ENCODE results near the gene TMEM59.

GRCh38 chr1:53979712-53980450 is 73.1 kb downstream of the TMEM59 start:
- TF ChIP-seq, protein P1, sequence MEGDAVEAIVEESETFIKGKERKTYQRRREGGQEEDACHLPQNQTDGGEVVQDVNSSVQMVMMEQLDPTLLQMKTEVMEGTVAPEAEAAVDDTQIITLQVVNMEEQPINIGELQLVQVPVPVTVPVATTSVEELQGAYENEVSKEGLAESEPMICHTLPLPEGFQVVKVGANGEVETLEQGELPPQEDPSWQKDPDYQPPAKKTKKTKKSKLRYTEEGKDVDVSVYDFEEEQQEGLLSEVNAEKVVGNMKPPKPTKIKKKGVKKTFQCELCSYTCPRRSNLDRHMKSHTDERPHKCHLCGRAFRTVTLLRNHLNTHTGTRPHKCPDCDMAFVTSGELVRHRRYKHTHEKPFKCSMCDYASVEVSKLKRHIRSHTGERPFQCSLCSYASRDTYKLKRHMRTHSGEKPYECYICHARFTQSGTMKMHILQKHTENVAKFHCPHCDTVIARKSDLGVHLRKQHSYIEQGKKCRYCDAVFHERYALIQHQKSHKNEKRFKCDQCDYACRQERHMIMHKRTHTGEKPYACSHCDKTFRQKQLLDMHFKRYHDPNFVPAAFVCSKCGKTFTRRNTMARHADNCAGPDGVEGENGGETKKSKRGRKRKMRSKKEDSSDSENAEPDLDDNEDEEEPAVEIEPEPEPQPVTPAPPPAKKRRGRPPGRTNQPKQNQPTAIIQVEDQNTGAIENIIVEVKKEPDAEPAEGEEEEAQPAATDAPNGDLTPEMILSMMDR (IDR thresholded peaks at IDR 0.05): no peak
- TF ChIP-seq POLR2A (IDR thresholded peaks at IDR 0.05): no peak

Measured in thyroid gland (tissue), 4 donors.